ENCODE measurements around the gene PDE9A.

The PDE9A gene

GRCh38 chr21:42764883-42765282 is 111.5 kb downstream of the PDE9A start:
- TF ChIP-seq SPI1 (IDR thresholded peaks at IDR 0.05; ENCODE audit: borderline replicate concordance, low read depth) = no peak
- TF ChIP-seq POLR2AphosphoS5 (IDR thresholded peaks at IDR 0.05; ENCODE audit: low read depth) = no peak
- no peak for TF ChIP-seq GABPA (IDR thresholded peaks at IDR 0.05; ENCODE audit: low read depth)
- TF ChIP-seq, protein P1, sequence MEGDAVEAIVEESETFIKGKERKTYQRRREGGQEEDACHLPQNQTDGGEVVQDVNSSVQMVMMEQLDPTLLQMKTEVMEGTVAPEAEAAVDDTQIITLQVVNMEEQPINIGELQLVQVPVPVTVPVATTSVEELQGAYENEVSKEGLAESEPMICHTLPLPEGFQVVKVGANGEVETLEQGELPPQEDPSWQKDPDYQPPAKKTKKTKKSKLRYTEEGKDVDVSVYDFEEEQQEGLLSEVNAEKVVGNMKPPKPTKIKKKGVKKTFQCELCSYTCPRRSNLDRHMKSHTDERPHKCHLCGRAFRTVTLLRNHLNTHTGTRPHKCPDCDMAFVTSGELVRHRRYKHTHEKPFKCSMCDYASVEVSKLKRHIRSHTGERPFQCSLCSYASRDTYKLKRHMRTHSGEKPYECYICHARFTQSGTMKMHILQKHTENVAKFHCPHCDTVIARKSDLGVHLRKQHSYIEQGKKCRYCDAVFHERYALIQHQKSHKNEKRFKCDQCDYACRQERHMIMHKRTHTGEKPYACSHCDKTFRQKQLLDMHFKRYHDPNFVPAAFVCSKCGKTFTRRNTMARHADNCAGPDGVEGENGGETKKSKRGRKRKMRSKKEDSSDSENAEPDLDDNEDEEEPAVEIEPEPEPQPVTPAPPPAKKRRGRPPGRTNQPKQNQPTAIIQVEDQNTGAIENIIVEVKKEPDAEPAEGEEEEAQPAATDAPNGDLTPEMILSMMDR (IDR thresholded peaks at IDR 0.05; ENCODE audit: insufficient read depth, low read length) = no peak
- TF ChIP-seq REST (IDR thresholded peaks at IDR 0.05; ENCODE audit: insufficient replicate concordance, low read depth) = no peak
- H3K27ac ChIP-seq (replicated peaks) = no peak overlapping the region
- H3K27me3 ChIP-seq (ENCODE audit: insufficient read depth, poor library complexity, severe bottlenecking) = no peaks in the 10 kb centered on the region
- no peak for DNase-seq (ENCODE audit: low read depth in 1 of 2, low spot score in 1 of 2)
- H3K4me3 ChIP-seq (replicated peaks; ENCODE audit: insufficient read depth, low read length) = no peak overlapping the region

DNA sequence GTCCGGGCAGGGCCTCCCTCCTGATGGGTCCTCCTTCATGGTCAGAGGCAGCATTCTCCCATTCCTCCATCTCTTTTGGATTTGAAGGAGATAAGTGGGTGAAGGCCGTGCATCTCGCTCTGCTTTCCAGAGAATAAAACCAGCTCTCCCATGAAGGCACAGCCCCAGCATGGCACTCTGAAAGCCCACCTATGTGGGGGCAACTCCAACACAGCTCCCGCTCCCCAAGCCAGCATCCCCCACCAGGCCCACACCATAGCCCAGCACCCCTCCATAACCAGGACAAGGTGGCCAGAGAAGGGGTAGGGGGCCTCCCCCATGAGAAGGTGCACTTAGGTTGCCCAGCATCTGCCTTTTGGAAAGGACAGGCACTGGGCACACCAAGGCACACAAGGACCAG is 112.2 kb downstream of the PDE9A start:
- no peak for TF ChIP-seq GABPA (IDR thresholded peaks at IDR 0.05; ENCODE audit: low read depth)
- TF ChIP-seq POLR2AphosphoS5 (IDR thresholded peaks at IDR 0.05; ENCODE audit: low read depth) = no peak
- no peak for TF ChIP-seq REST (IDR thresholded peaks at IDR 0.05; ENCODE audit: insufficient replicate concordance, low read depth)
- no peak for TF ChIP-seq SPI1 (IDR thresholded peaks at IDR 0.05; ENCODE audit: borderline replicate concordance, low read depth)
- TF ChIP-seq, protein P1 (IDR thresholded peaks at IDR 0.05; ENCODE audit: insufficient read depth, low read length) = no peak
- no peak overlapping the region for H3K4me3 ChIP-seq (replicated peaks; ENCODE audit: insufficient read depth, low read length)
- DNase-seq (ENCODE audit: low read depth in 1 of 2, low spot score in 1 of 2) = no peak
- H3K27ac ChIP-seq (replicated peaks) = no peak overlapping the region
- H3K27me3 ChIP-seq (ENCODE audit: insufficient read depth, poor library complexity, severe bottlenecking) = no peaks in the 10 kb centered on the region

DNA sequence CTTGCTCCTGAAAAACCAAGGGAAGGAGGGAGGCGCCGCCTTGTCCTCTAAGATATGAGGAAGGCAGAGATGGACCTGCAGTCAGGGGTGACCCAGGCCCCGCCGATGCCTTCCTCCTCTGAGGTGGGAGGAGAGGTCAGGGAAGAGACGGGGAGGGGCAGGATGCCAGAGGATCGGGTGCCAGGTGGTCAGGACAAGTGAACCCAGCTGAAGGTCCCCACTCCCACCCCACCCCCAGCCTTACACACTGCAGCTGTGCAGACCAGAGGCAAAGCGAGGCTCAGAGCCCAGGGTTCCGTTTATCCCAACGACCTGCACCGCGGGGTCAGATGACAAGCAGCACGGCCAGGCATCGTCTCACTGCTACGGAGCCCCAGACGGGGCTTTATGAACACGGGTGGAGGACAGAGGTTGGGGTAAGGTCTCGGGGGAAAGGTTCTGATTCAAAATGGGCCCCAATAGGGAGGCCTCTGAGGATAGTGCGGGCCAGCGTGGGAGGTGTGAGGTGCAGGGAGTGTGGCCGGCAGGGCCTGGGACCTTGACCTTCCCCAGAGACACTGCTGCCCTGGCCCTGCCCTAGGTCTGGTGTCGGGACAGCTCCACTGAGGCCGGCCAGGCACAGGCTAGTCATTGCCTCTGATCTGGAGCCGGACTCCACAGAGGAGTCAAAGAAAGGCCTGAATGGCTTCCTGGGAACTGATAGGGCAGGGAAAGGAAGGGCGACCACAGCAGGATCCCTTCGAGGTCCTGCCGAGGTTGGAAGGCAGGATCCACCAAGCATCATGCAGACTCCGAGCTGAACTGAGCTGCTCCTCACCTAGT is 113.5 kb downstream of the PDE9A start:
- Histone ChIP-seq H3K27me3 (ENCODE audit: insufficient read depth, poor library complexity, severe bottlenecking) (no peaks in the 10 kb centered on the region), H3K4me3 (replicated peaks; ENCODE audit: insufficient read depth, low read length) (no peak overlapping the region), H3K27ac (replicated peaks) (no peak overlapping the region)
- TF ChIP-seq, protein P1 (IDR thresholded peaks at IDR 0.05; ENCODE audit: insufficient read depth, low read length) = no peak
- TF ChIP-seq SPI1 (IDR thresholded peaks at IDR 0.05; ENCODE audit: borderline replicate concordance, low read depth) (no peak), REST (IDR thresholded peaks at IDR 0.05; ENCODE audit: insufficient replicate concordance, low read depth) (no peak), GABPA (IDR thresholded peaks at IDR 0.05; ENCODE audit: low read depth) (no peak), POLR2AphosphoS5 (IDR thresholded peaks at IDR 0.05; ENCODE audit: low read depth) (no peak)
- DNase-seq (ENCODE audit: low read depth in 1 of 2, low spot score in 1 of 2) = no peak
